A549 (cell line): Measurements from ENCODE around the gene OBSCN. TPM values are rescaled to one million over a fixed set of nuclear protein-coding genes. Genes with fewer than 3 reads are reported as not detected.

Experiments used
- ATAC-seq, 2 experiments: fragments of 200-7000 bp in 1 of 2; fragments of >200 bp in 1 of 2; cut with Nextera tagmentation in 1 of 2; cut with Tn5 transposase in 1 of 2; 3 replicates each; pipeline versions ENCODE4 v1.8.0 to v1.9.1; 2018 to 2020; ENCODE audit warnings: mild to moderate bottlenecking in 1 of 2, moderate library complexity in 1 of 2
- CTCF ChIA-PET: fragments of 300-600 bp; sonication (Branson Sonifier 250); formaldehyde crosslinking; extraction: SDS; loops from one replicate; lab custom pipeline; 2021; ENCODE audit warnings: antibody characterized with exemption, inconsistent platforms; lab: Yijun Ruan, JAX
- POLR2A ChIA-PET: fragments of 350-600 bp; formaldehyde crosslinking; extraction: SDS; loops from one replicate; lab custom pipeline; 2021; ENCODE audit warnings: antibody characterized with exemption, inconsistent platforms; lab: Yijun Ruan, JAX
- DNase-seq, 2 experiments: peaks; one replicate each; pipeline versions ENCODE4 v3.0.0 to v3.0.0-alpha.2; 2011 to 2016; ENCODE audit warnings: low read depth in 1 of 2, low spot score in 1 of 2
- FAIRE-seq: peaks from 2 replicates; lab custom pipeline; 2011; peaks lifted over from hg19 to GRCh38; lab: Jason Lieb, UNC
- H3K27ac ChIP-seq, 2 experiments: fragments of >200 bp; sonication (Bioruptor Twin); formaldehyde crosslinking; 3 replicates each; pipeline ENCODE4 v1.5.1; 2016 to 2017
- H3K4me1 ChIP-seq: fragments of >200 bp; sonication (Bioruptor Twin); formaldehyde crosslinking; 3 replicates; pipeline ENCODE4 v1.6.1; 2016
- H3K4me2 ChIP-seq: fragments of >200 bp; sonication (Bioruptor Twin); formaldehyde crosslinking; 3 replicates; pipeline ENCODE4 v1.6.1; 2016
- H3K4me3 ChIP-seq: fragments of >200 bp; sonication (Bioruptor Twin); formaldehyde crosslinking; 3 replicates; pipeline ENCODE4 v1.5.1; 2016
- H3K9me3 ChIP-seq: fragments of >200 bp; sonication (Bioruptor Twin); formaldehyde crosslinking; 3 replicates; pipeline ENCODE4 v1.6.1; 2016
- BHLHE40 ChIP-seq: IDR thresholded peaks from 2 replicates; pipeline ENCODE4 v1.6.1; 2012; ENCODE audit warnings: low read depth, low read length, inconsistent platforms
- CBX8 ChIP-seq: fragments of 200-600 bp; sonication (generic); IDR thresholded peaks from 2 replicates; pipeline ENCODE4 v1.6.1; 2016
- CEBPB ChIP-seq, 2 experiments: fragments of >200 bp in 1 of 2; sonication (Bioruptor Twin) in 1 of 2; formaldehyde crosslinking in 1 of 2; IDR thresholded peaks; 2 replicates each; pipeline ENCODE4 v1.6.1; 2012 to 2016
- CHD4 ChIP-seq: fragments of 200-600 bp; sonication (generic); IDR thresholded peaks from 2 replicates; pipeline ENCODE4 v1.6.1; 2016; ENCODE audit warnings: antibody characterized with exemption, mild to moderate bottlenecking, borderline replicate concordance
- EP300 ChIP-seq, 2 experiments: fragments of >200 bp; sonication (Bioruptor Twin); formaldehyde crosslinking; IDR thresholded peaks; 2 replicates in 1 of 2; 3 replicates in 1 of 2; pipeline ENCODE4 v1.6.1; 2016 to 2017
- FOSB ChIP-seq: fragments of 250-450 bp; sonication (Bioruptor Pico); IDR thresholded peaks from 2 replicates; pipeline ENCODE4 v1.5.0; 2020; ENCODE audit warnings: mild to moderate bottlenecking, moderate library complexity
- GATA3 ChIP-seq: IDR thresholded peaks from 2 replicates; pipeline ENCODE4 v1.6.1; 2012; ENCODE audit warnings: borderline replicate concordance
- HOXB13 ChIP-seq: fragments of 250-450 bp; sonication (Bioruptor Pico); IDR thresholded peaks from 2 replicates; pipeline ENCODE4 v1.5.0; 2020; ENCODE audit warnings: low read depth, mild to moderate bottlenecking, moderate library complexity
- HOXB5 ChIP-seq: fragments of 250-450 bp; sonication (Bioruptor Pico); IDR thresholded peaks from 2 replicates; pipeline ENCODE4 v1.5.0; 2020; ENCODE audit warnings: mild to moderate bottlenecking, moderate library complexity
- JUN ChIP-seq, 2 experiments: fragments of >200 bp; sonication (Bioruptor Twin); formaldehyde crosslinking; IDR thresholded peaks; 2 replicates in 1 of 2; 3 replicates in 1 of 2; pipeline ENCODE4 v1.6.1; 2016 to 2017
- JUNB ChIP-seq: fragments of >200 bp; sonication (Bioruptor Twin); formaldehyde crosslinking; IDR thresholded peaks from 2 replicates; pipeline ENCODE4 v1.6.1; 2016
- MAFK ChIP-seq: fragments of 450-650 bp; IDR thresholded peaks from 2 replicates; pipeline ENCODE4 v1.6.1; 2014; ENCODE audit not compliant: partially characterized antibody
- MAZ ChIP-seq: fragments of 150-350 bp; IDR thresholded peaks from 2 replicates; pipeline ENCODE4 v1.6.1; 2014; ENCODE audit warnings: antibody characterized with exemption, low read depth, low read length, borderline replicate concordance
- NFE2L2 ChIP-seq: fragments of 150-350 bp; conservative IDR thresholded peaks from 2 replicates; pipeline ENCODE4 v1.6.1; 2014; ENCODE audit warnings: low read length
- NPAS2 ChIP-seq: fragments of 250-450 bp; sonication (Bioruptor Pico); IDR thresholded peaks from 2 replicates; pipeline ENCODE4 v1.8.0; 2022; ENCODE audit warnings: mild to moderate bottlenecking, moderate library complexity, borderline replicate concordance
- PHF8 ChIP-seq: fragments of 200-600 bp; sonication (generic); IDR thresholded peaks from 2 replicates; pipeline ENCODE4 v1.6.1; 2016; ENCODE audit warnings: low read depth, mild to moderate bottlenecking, antibody characterized with exemption, moderate library complexity, borderline replicate concordance
- POLR2A ChIP-seq: IDR thresholded peaks from 2 replicates; pipeline ENCODE4 v1.6.1; 2012; ENCODE audit warnings: mild to moderate bottlenecking, low read length
- POLR2AphosphoS2 ChIP-seq: conservative IDR thresholded peaks from 2 replicates; pipeline ENCODE4 v1.6.1; 2012; ENCODE audit warnings: low read length, improper control_type of control experiment, inconsistent platforms
- RARB ChIP-seq: fragments of 250-450 bp; sonication (Bioruptor Pico); IDR thresholded peaks from 2 replicates; pipeline ENCODE4 v1.8.0; 2021; ENCODE audit warnings: mild to moderate bottlenecking, moderate library complexity
- RFX5 ChIP-seq: fragments of 450-650 bp; IDR thresholded peaks from 2 replicates; pipeline ENCODE4 v1.7.1; 2014; ENCODE audit warnings: antibody characterized with exemption, mild to moderate bottlenecking, moderate library complexity
- SREBF2 ChIP-seq: fragments of 450-650 bp; IDR thresholded peaks from 2 replicates; pipeline ENCODE4 v1.6.1; 2014; ENCODE audit warnings: mild to moderate bottlenecking, moderate library complexity
- TFCP2L1 ChIP-seq: fragments of 250-450 bp; sonication (Bioruptor Pico); IDR thresholded peaks from 2 replicates; pipeline ENCODE4 v1.5.0; 2021; ENCODE audit warnings: mild to moderate bottlenecking
- TP53 ChIP-seq: fragments of 250-450 bp; sonication (Bioruptor Pico); IDR thresholded peaks from 2 replicates; pipeline ENCODE4 v1.5.0; 2021; ENCODE audit warnings: mild to moderate bottlenecking, moderate library complexity
- ZC3H11A ChIP-seq: fragments of 450-650 bp; IDR thresholded peaks from 2 replicates; pipeline ENCODE4 v1.6.1; 2014; ENCODE audit warnings: antibody characterized with exemption, mild to moderate bottlenecking
- ZFP36 ChIP-seq: fragments of 450-650 bp; IDR thresholded peaks from 2 replicates; pipeline ENCODE4 v1.6.1; 2014; ENCODE audit warnings: borderline replicate concordance; ENCODE audit not compliant: partially characterized antibody
- ZSCAN20 ChIP-seq: fragments of 250-450 bp; sonication (Bioruptor Pico); IDR thresholded peaks from 2 replicates; pipeline ENCODE4 v1.8.0; 2022; ENCODE audit warnings: mild to moderate bottlenecking, moderate library complexity
- WGBS: methylation state at CpG from one replicate; pipeline ENCODE4 v1.1.6; 2017; ENCODE audit errors: missing lambda C conversion rate; 5-methylcytosine and 5-hydroxymethylcytosine counted together
- polyA plus RNA-seq, 4 experiments: library from polyadenylated mRNA; depleted of rRNA in 3 of 4; stranded (reverse); fragments of >200 nt; fragmentation: RNase III in 1 of 4; extraction: RNeasy Plus Mini Kit Qiagen cat#74134 plus additional on column Dnase treatment in 1 of 4; gene quantifications; 2 replicates in 3 of 4; 3 replicates in 1 of 4; pipeline ENCODE4 v1.2.3, GENCODE V29; 2011 to 2017
- TF ChIP-seq, protein P1 (sequence below): fragments of >200 bp; sonication (Bioruptor Twin); formaldehyde crosslinking; IDR thresholded peaks from 2 replicates; pipeline ENCODE4 v1.6.1; 2016
- TF ChIP-seq, protein P2 (sequence below): IDR thresholded peaks from 2 replicates; pipeline ENCODE4 v1.6.1; 2012
- TF ChIP-seq, protein P3 (sequence below): fragments of 150-350 bp; IDR thresholded peaks from 2 replicates; pipeline ENCODE4 v1.6.1; 2014; ENCODE audit warnings: low read depth, mild to moderate bottlenecking, low read length
- TF ChIP-seq, protein P4 (sequence below): fragments of 250-450 bp; sonication (Bioruptor Pico); IDR thresholded peaks from 2 replicates; pipeline ENCODE4 v1.5.0; 2020; ENCODE audit warnings: low read depth, mild to moderate bottlenecking, moderate library complexity

Gene OBSCN
- polyA plus RNA-seq, 2 of the 4 experiments (the other 2 are of a cell fraction), result 3.1 to 6.8 TPM

DNA sequence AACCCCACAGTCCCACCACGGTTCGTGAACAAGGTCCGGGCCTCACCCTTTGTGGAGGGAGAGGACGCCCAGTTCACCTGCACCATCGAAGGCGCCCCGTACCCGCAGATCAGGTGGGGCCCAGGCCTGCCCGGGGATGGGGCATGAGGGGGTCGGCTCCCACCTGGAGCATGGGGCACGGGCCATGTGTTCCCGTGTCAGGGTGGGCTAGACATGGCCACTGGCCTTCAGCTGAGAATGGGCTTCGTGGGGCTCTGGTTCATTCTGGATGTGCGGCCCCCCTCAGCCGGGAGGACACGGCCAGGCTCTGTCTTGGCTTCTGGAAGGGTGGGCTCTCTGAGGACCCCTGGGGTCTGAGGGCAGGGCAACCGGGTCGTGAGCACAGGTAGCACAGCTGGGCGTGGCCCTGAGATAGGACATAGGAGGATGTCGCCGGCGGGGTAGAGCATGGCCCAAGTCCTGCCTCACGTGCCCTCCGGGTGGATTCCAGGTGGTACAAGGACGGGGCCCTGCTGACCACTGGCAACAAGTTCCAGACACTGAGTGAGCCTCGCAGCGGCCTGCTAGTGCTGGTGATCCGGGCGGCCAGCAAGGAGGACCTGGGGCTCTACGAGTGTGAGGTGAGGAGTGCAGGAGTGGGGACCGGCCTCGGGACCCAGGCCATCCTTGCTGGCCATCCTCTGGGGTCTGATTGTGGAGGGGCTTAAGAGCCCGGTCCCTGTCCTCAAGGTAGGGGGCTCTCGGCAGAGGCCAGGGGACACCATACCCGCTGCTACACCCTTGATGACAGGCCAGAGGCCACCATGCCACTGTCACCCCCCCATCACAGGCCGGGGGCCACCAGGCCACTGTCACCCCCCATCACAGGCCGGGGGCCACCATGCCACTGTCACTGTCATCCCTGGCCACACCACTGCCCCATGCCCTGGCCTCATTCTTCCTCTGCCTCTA is 143.3 kb downstream of the OBSCN start:
- Histone ChIP-seq H3K9me3 (no peaks in the 10 kb centered on the region), H3K4me2 (no peak overlapping the region), H3K27ac (no peak overlapping the region), H3K4me3 (no peak overlapping the region), H3K4me1 (no peaks in the 10 kb centered on the region)
- POLR2A ChIA-PET, result no interaction called here
- DNase-seq (no peak), FAIRE-seq (no peak), ATAC-seq (no peak)
- CTCF ChIA-PET, result no interaction called here
- WGBS, result 74% methylated on average over 16 of the region's 37 CpGs
- TF ChIP-seq ZFP36, result no peak
- TF ChIP-seq JUN (IDR thresholded peaks at IDR 0.05), result no peak
- TF ChIP-seq MAZ, result no peak
- TF ChIP-seq POLR2A, result no peak
- no peak for TF ChIP-seq FOSB
- TF ChIP-seq POLR2AphosphoS2, result no peak
- TF ChIP-seq ZC3H11A, result no peak
- TF ChIP-seq, protein P1, sequence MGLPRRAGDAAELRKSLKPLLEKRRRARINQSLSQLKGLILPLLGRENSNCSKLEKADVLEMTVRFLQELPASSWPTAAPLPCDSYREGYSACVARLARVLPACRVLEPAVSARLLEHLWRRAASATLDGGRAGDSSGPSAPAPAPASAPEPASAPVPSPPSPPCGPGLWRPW, result no peak
- no peak for TF ChIP-seq BHLHE40
- no peak for TF ChIP-seq TFCP2L1
- TF ChIP-seq PHF8, result no peak

DNA sequence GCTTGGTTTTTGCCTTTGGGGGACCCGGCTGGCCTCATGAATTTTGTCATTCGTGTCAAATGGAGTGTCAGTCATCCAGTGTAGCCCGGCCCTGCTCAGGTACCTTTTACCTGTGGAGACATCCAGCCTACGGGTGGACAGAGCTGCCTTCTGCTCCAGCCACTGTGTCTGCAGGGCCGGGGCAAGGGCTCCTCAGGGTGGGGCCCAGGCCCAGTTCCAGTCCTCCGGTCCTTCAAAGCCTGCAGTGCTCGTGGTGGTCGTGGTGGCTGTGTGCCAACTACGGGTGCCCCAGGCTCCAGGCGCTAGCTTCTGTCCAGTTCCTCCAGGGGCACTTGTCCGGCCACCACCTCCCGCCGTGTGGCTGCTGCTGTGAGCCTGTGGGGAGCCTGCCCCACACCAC is 144.0 kb downstream of the OBSCN start:
- no peak overlapping the region for H3K4me2 ChIP-seq
- H3K4me3 ChIP-seq, result no peak overlapping the region
- DNase-seq (no peak), ATAC-seq (no peak), FAIRE-seq (no peak)
- WGBS, result 75% methylated on average over 11 of the region's 13 CpGs
- POLR2A ChIA-PET, result no interaction called here
- CTCF ChIA-PET, result no interaction called here
- no peak overlapping the region for H3K27ac ChIP-seq
- no peaks in the 10 kb centered on the region for H3K9me3 ChIP-seq
- TF ChIP-seq RARB (CRISPR knock-in tag), result no peak
- no peak for TF ChIP-seq CBX8
- TF ChIP-seq, protein P2, sequence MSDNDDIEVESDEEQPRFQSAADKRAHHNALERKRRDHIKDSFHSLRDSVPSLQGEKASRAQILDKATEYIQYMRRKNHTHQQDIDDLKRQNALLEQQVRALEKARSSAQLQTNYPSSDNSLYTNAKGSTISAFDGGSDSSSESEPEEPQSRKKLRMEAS, result no peak
- no peak for TF ChIP-seq HOXB5
- no peak for TF ChIP-seq BHLHE40
- no peak for TF ChIP-seq SREBF2
- no peak for TF ChIP-seq RFX5
- no peaks in the 10 kb centered on the region for H3K4me1 ChIP-seq

DNA sequence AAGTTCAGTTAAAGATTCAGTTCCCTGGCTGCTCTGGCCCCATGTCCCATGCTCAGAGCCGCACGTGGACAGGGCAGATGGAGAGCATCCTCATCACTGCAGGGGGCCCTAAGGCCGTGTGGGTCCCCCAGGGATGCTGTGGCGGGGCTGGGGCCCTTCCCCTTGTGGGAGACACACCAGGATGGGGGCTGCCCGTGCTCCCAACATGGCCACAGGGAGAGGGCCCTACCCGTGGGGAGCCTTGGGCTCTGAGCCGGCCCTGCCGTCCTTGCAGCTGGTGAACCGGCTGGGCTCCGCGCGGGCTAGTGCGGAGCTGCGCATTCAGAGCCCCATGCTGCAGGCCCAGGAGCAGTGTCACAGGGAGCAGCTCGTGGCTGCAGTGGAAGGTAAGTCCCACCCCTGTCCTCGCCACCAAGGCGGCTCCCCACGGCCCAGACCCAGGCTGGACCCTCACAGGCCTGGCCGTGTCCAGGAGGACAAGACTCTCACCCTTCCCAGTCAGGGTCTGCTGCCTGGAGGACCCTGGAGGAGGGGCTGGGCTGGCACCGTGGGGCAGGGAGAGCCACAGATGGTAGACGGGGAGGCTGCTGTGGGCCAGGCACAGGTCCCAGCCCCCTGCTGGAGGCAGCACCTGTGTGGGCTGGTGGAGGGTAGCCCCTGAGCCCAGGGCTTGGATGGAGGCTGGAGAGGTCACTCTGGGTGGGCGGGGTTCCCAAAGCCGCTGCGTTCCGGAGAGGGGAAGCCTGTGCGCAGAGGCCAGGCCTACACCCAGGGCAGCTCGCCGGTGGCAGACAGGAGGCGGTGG is 145.0 kb downstream of the OBSCN start:
- Histone ChIP-seq H3K4me3 (no peak overlapping the region), H3K27ac (no peak overlapping the region), H3K4me2 (no peak overlapping the region), H3K4me1 (no peaks in the 10 kb centered on the region), H3K9me3 (no peaks in the 10 kb centered on the region)
- no peak for TF ChIP-seq CHD4
- no peak for TF ChIP-seq ZSCAN20 (CRISPR knock-in tag)
- no peak for TF ChIP-seq TP53 (CRISPR knock-in tag)
- no peak for TF ChIP-seq CBX8
- no peak for TF ChIP-seq JUNB
- TF ChIP-seq, protein P3, sequence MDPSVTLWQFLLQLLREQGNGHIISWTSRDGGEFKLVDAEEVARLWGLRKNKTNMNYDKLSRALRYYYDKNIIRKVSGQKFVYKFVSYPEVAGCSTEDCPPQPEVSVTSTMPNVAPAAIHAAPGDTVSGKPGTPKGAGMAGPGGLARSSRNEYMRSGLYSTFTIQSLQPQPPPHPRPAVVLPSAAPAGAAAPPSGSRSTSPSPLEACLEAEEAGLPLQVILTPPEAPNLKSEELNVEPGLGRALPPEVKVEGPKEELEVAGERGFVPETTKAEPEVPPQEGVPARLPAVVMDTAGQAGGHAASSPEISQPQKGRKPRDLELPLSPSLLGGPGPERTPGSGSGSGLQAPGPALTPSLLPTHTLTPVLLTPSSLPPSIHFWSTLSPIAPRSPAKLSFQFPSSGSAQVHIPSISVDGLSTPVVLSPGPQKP, result no peak
- TF ChIP-seq MAZ, result no peak
- no peak for TF ChIP-seq TFCP2L1
- TF ChIP-seq, protein P4, sequence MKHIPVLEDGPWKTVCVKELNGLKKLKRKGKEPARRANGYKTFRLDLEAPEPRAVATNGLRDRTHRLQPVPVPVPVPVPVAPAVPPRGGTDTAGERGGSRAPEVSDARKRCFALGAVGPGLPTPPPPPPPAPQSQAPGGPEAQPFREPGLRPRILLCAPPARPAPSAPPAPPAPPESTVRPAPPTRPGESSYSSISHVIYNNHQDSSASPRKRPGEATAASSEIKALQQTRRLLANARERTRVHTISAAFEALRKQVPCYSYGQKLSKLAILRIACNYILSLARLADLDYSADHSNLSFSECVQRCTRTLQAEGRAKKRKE (CRISPR knock-in tag), result no peak
- no peak for TF ChIP-seq CEBPB (IDR thresholded peaks at IDR 0.05)
- TF ChIP-seq MAFK, result no peak
- no peak for TF ChIP-seq NFE2L2
- no peak for TF ChIP-seq NPAS2
- no peak for TF ChIP-seq ZFP36
- TF ChIP-seq EP300 (IDR thresholded peaks at IDR 0.05), result no peak
- no peak for TF ChIP-seq HOXB13 (CRISPR knock-in tag)
- TF ChIP-seq, protein P1, result no peak
- TF ChIP-seq GATA3, result no peak
- POLR2A ChIA-PET, result no interaction called here
- FAIRE-seq (no peak), ATAC-seq (no peak), DNase-seq (no peak)
- WGBS, result 91% methylated on average over 9 of the region's 29 CpGs
- CTCF ChIA-PET, result interaction anchor here (1.2 kb wide), 1 partner anchor 40 kb away, joined by 3 read pairs; no protein-coding TSS in a partner anchor
